Natural killer cell (primary cell): ENCODE measurements around the gene EVI2A. TPM values are rescaled to one million over a fixed set of nuclear protein-coding genes. Genes with fewer than 3 reads are reported as not detected.

ENCODE experiments used
- ATAC-seq, 3 donors: fragments of 150-1000 bp in 2 of 3; fragments of 200-7000 bp in 1 of 3; cut with Tn5 transposase; 1 replicate in 1 of 3; 2 replicates in 2 of 3; pipeline ENCODE4 v1.10.0; 2021; ENCODE audit warnings: mild to moderate bottlenecking in 2 of 3, moderate library complexity in 2 of 3
- DNase-seq, 2 donors: peaks; one replicate each; pipeline versions ENCODE4 v3.0.0 to v3.0.0-alpha.2; 2013 to 2021; ENCODE audit warnings: mixed read lengths in 1 of 2
- H3K27ac ChIP-seq: one replicate; pipeline ENCODE4 v1.5.1; 2013; ENCODE audit warnings: mild to moderate bottlenecking, low read length
- H3K27me3 ChIP-seq: one replicate; pipeline ENCODE4 v1.6.1; 2013; ENCODE audit warnings: low read length; ENCODE audit not compliant: control insufficient read depth, insufficient read depth
- H3K36me3 ChIP-seq: one replicate; pipeline ENCODE4 v1.6.1; 2013; ENCODE audit warnings: low read length; ENCODE audit not compliant: control insufficient read depth, insufficient read depth
- H3K4me1 ChIP-seq: one replicate; pipeline ENCODE4 v1.6.1; 2013; ENCODE audit warnings: low read length; ENCODE audit not compliant: control insufficient read depth, insufficient read depth
- H3K4me3 ChIP-seq: one replicate; pipeline ENCODE4 v1.5.1; 2013; ENCODE audit warnings: low read length
- H3K9me3 ChIP-seq: one replicate; pipeline ENCODE4 v1.6.1; 2013; ENCODE audit warnings: low read length; ENCODE audit not compliant: control insufficient read depth, insufficient read depth
- H3K27ac Mint-ChIP-seq, 2 donors: one replicate each; pipeline ENCODE4 v1.8.0; 2022; ENCODE audit warnings: mild to moderate bottlenecking in 2 of 2, mixed read lengths in 2 of 2, moderate library complexity in 1 of 2
- H3K27me3 Mint-ChIP-seq, 2 donors: one replicate each; pipeline ENCODE4 v1.8.0; 2022; ENCODE audit warnings: low read depth in 2 of 2, mixed read lengths in 2 of 2
- H3K36me3 Mint-ChIP-seq: one replicate; pipeline ENCODE4 v1.8.0; 2022; ENCODE audit warnings: mixed read lengths
- H3K4me1 Mint-ChIP-seq, 2 donors: one replicate each; pipeline ENCODE4 v1.8.0; 2022; ENCODE audit warnings: mixed read lengths in 2 of 2
- H3K4me3 Mint-ChIP-seq: one replicate; pipeline ENCODE4 v1.8.0; 2022; ENCODE audit warnings: mild to moderate bottlenecking, moderate library complexity, mixed read lengths
- H3K9me3 Mint-ChIP-seq, 2 donors: one replicate each; pipeline ENCODE4 v1.8.0; 2022; ENCODE audit warnings: mixed read lengths in 2 of 2
- CTCF ChIP-seq: fragments of 200-600 bp; IDR thresholded peaks from one replicate; pipeline ENCODE4 v1.8.0; 2022; ENCODE audit warnings: antibody characterized with exemption
- WGBS: methylation state at CpG from one replicate; pipeline ENCODE4 v1.1.7; 2013; ENCODE audit warnings: missing lambda C conversion rate; ENCODE audit not compliant: insufficient coverage; 5-methylcytosine and 5-hydroxymethylcytosine counted together
- intact Hi-C: fragments of 100-400 bp; cut with micrococcal nuclease; formaldehyde crosslinking; loops from one replicate; pipeline ENCODE4 v1.14.2; 2022
- total RNA-seq, 4 donors: library from RNA; stranded (reverse); fragments of 120-200 nt in 1 of 4; gene quantifications; one replicate each; pipeline versions ENCODE4 v1.2.3 to v1.2.4, GENCODE V29; 2013 to 2022

EVI2A gene
- total RNA-seq, 3 donors from 2014 or later (not counting 1 experiment from before 2014, with no cell fraction given), result 20.9 to 33.0 (median 32.4) TPM

DNA sequence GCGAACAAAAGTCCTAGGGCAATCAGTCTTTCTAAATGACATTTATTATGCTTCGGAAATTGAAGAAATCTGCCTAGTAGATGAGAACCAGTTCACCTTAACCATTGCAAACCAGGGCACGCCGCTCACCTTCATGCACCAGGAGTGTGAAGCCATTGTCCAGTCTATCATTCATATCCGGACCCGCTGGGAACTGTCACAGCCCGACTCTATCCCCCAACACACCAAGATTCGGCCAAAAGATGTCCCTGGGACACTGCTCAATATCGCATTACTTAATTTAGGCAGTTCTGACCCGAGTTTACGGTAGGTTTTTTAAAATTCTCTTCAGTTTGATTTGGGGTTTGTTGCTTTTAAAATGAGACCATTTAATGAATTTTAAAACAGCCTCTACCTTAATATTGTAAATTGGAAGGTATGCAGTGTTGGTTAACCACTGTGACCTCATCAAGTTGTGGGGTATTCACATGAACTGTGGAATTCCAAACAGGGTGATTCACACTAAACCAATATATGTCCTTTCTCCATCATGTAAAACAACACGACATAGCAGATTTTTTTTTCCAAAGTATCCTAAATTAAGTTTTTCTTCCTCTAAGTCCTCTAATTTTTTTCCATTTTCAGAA, 6.2 kb upstream of the EVI2A start:
- H3K36me3 Mint-ChIP-seq, result peaks cover 9% of the 10 kb centered on the region
- Histone ChIP-seq H3K4me3 (no peak overlapping the region), H3K36me3 (peaks cover 13% of the 10 kb centered on the region), H3K27me3 (no peaks in the 10 kb centered on the region), H3K9me3 (no peaks in the 10 kb centered on the region), H3K4me1 (no peaks in the 10 kb centered on the region), H3K27ac (no peak overlapping the region)
- peaks cover 0 to 6% of the 10 kb centered on the region in 2 donors for H3K4me1 Mint-ChIP-seq
- H3K9me3 Mint-ChIP-seq, result no peaks in the 10 kb centered on the region
- no peak overlapping the region for H3K27ac Mint-ChIP-seq
- DNase-seq, result no peak
- H3K4me3 Mint-ChIP-seq, result no peak overlapping the region
- TF ChIP-seq CTCF, result no peak
- no peak for ATAC-seq
- no peaks in the 10 kb centered on the region for H3K27me3 Mint-ChIP-seq
- intact Hi-C loops, result loop anchor here (10.0 kb wide), 1 partner anchor 353 kb away; the partner anchor contains the start of gene RNF135
- 90% methylated on average over 10 of the region's 12 CpGs for WGBS

DNA sequence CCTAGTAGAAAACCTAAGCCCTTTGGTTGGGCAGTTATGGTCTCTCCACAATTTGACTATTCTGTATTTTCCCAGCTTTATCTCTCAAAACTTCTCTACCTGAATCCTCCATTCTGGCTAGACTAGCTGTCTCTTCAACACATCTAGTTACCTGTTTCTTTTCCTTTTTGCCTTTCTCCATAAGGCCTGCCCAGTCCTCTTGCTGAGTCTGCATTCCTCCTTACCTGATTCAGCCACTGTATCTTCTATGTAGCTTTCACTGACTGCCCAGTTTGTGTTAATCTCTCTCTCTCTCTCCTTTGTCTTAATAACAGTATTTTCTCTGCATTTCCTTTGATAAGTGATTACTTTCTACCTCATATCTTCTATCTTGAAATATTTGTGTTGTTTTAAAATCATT, 2.1 kb upstream of the EVI2A start:
- Mint-ChIP-seq H3K4me1 (peaks cover 20 to 22% of the 10 kb centered on the region in 2 donors), H3K4me3 (no peak overlapping the region), H3K9me3 (no peaks in the 10 kb centered on the region), H3K27ac (peak overlapping the region; percentile 42 to 70), H3K36me3 (peaks cover 9% of the 10 kb centered on the region), H3K27me3 (no peaks in the 10 kb centered on the region)
- ATAC-seq, result no peak
- TF ChIP-seq CTCF, result no peak
- Histone ChIP-seq H3K4me3 (no peak overlapping the region), H3K4me1 (peaks cover 9% of the 10 kb centered on the region), H3K27ac (no peak overlapping the region), H3K9me3 (no peaks in the 10 kb centered on the region), H3K27me3 (no peaks in the 10 kb centered on the region), H3K36me3 (peaks cover 11% of the 10 kb centered on the region)
- intact Hi-C loops, result loop anchor here (5.0 to 10.0 kb wide), 3 partner anchors 169 to 349 kb away; partner anchors contain the start of gene RNF135
- no peak for DNase-seq

DNA sequence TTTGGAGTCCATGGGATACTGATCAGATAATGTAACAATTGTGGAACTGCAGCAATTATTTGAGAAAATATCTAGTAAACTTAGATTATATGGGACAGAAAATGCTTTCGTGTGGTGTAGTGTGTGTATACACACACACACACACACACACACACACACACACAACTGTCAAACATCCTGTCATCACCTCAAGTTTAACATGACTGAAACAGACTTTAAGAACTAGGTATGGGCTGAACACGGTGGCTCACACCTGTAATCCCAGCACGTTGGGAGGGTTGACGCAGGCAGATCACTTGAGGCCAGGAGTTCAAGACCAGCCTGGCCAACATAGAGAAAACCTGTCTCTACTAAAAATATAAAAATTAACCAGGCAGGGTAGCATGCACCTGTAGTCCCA, 544 bp upstream of the EVI2A start:
- H3K4me1 Mint-ChIP-seq, result peaks cover 32 to 33% of the 10 kb centered on the region in 2 donors
- H3K27ac ChIP-seq, result peak overlapping the region; percentile 68
- no peak overlapping the region for H3K4me3 ChIP-seq
- peaks cover 9% of the 10 kb centered on the region for H3K4me1 ChIP-seq
- H3K27me3 ChIP-seq, result no peaks in the 10 kb centered on the region
- TF ChIP-seq CTCF, result no peak
- intact Hi-C loops, result loop anchor here (1.0 to 10.0 kb wide), 4 partner anchors 11 to 347 kb away; partner anchors contain the start of gene RNF135
- peak overlapping the region; percentile 89 to 93 for H3K27ac Mint-ChIP-seq
- ATAC-seq (peak; percentile 26 to 45 (median 31)), DNase-seq (peak in 1 of 2 donors; percentile 71)
- H3K36me3 ChIP-seq, result peaks cover 4% of the 10 kb centered on the region
- peak overlapping the region; percentile 80 for H3K4me3 Mint-ChIP-seq
- no peaks in the 10 kb centered on the region for H3K36me3 Mint-ChIP-seq
- WGBS, result 34% methylated on average over 3 of the region's 4 CpGs
- no peaks in the 10 kb centered on the region for H3K9me3 Mint-ChIP-seq
- H3K9me3 ChIP-seq, result no peaks in the 10 kb centered on the region
- no peaks in the 10 kb centered on the region for H3K27me3 Mint-ChIP-seq
